ENCODE data around the gene BRMS1. TPM values are rescaled to one million over a fixed set of nuclear protein-coding genes. Genes with fewer than 3 reads are reported as not detected.
"Not testable (repeated sequence)": the region's sequence is repeated elsewhere in the genome, so short reads cannot be mapped to it uniquely, and the experiment has no call there.

BRMS1 gene
- total RNA-seq, 1 donor from 2014 or later, result 72.0 TPM

- TF ChIP-seq CTCF (conservative IDR thresholded peaks at IDR 0.05; ENCODE audit: low read depth, low read length), result no peak
- H3K4me3 ChIP-seq (ENCODE audit: low read depth, low read length), result no peak overlapping the region
- DNase-seq (ENCODE audit: low read depth), result no peak
Measured at GRCh38 chr11:66323684-66324083, 21.2 kb downstream of the BRMS1 start.

- H3K4me3 ChIP-seq (ENCODE audit: low read depth, low read length), result no peak overlapping the region
- TF ChIP-seq CTCF (conservative IDR thresholded peaks at IDR 0.05; ENCODE audit: low read depth, low read length), result no peak
- no peak for DNase-seq (ENCODE audit: low read depth)
Measured at GRCh38 chr11:66322732-66323427, 22.0 kb downstream of the BRMS1 start.

- no peak for DNase-seq (ENCODE audit: low read depth)
- H3K4me3 ChIP-seq (ENCODE audit: low read depth, low read length), result no peak overlapping the region
- no peak for TF ChIP-seq CTCF (conservative IDR thresholded peaks at IDR 0.05; ENCODE audit: low read depth, low read length)
Measured at GRCh38 chr11:66321606-66322005, 23.3 kb downstream of the BRMS1 start.

- H3K4me3 ChIP-seq (ENCODE audit: low read depth, low read length); DNase-seq (ENCODE audit: low read depth): not testable (repeated sequence)
Measured at GRCh38 chr11:66320748-66321147, 24.2 kb downstream of the BRMS1 start.

- DNase-seq (ENCODE audit: low read depth); H3K4me3 ChIP-seq (ENCODE audit: low read depth, low read length): not testable (repeated sequence)
Measured at GRCh38 chr11:66320289-66320688, 24.6 kb downstream of the BRMS1 start.

GRCh38 chr11:66318600-66318970 is 26.3 kb downstream of the BRMS1 start:
- no peak for TF ChIP-seq CTCF (conservative IDR thresholded peaks at IDR 0.05; ENCODE audit: low read depth, low read length)
- no peak for DNase-seq (ENCODE audit: low read depth)

GRCh38 chr11:66317723-66318599 is 26.9 kb downstream of the BRMS1 start:
- no peak for TF ChIP-seq CTCF (conservative IDR thresholded peaks at IDR 0.05; ENCODE audit: low read depth, low read length)
- peak; percentile 18 for DNase-seq (ENCODE audit: low read depth)
- H3K4me3 ChIP-seq (ENCODE audit: low read depth, low read length), result no peak overlapping the region

More at GRCh38 chr11:66318600-66318970, 26.3 kb downstream of the BRMS1 start:
- H3K4me3 ChIP-seq (ENCODE audit: low read depth, low read length), result no peak overlapping the region

- TF ChIP-seq CTCF (conservative IDR thresholded peaks at IDR 0.05; ENCODE audit: low read depth, low read length), result no peak
- DNase-seq (ENCODE audit: low read depth), result no peak
- no peak overlapping the region for H3K4me3 ChIP-seq (ENCODE audit: low read depth, low read length)
Measured at GRCh38 chr11:66317322-66317722, 27.6 kb downstream of the BRMS1 start.
